D341Med (cell line): ENCODE measurements around the gene ADRA2C.

Experiments
- DNase-seq: peaks from one replicate; pipeline ENCODE4 v3.0.0; 2012; ENCODE audit warnings: low spot score

ADRA2C gene

GRCh38 chr4:3760841-3761240 is 5.3 kb upstream of the ADRA2C start:
- no peak for DNase-seq

DNA sequence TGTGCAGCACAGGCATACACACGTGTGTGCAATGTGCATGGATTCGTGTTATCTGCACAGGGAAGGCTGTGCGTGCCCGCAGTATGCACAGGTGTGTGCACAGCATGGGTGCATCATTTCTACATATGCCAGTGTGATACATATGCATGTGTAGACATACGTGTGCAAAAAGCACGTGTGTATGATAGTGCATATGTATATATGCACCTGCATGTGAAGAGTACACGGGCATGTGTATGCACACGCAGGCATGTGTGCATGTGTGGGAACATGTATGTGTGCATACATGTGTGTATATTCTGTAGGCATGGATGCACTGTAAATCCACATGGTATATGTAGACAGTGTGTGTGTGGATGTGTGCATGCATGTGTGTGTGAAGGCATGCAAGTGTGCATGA is 3.9 kb upstream of the ADRA2C start:
- no peak for DNase-seq

DNA sequence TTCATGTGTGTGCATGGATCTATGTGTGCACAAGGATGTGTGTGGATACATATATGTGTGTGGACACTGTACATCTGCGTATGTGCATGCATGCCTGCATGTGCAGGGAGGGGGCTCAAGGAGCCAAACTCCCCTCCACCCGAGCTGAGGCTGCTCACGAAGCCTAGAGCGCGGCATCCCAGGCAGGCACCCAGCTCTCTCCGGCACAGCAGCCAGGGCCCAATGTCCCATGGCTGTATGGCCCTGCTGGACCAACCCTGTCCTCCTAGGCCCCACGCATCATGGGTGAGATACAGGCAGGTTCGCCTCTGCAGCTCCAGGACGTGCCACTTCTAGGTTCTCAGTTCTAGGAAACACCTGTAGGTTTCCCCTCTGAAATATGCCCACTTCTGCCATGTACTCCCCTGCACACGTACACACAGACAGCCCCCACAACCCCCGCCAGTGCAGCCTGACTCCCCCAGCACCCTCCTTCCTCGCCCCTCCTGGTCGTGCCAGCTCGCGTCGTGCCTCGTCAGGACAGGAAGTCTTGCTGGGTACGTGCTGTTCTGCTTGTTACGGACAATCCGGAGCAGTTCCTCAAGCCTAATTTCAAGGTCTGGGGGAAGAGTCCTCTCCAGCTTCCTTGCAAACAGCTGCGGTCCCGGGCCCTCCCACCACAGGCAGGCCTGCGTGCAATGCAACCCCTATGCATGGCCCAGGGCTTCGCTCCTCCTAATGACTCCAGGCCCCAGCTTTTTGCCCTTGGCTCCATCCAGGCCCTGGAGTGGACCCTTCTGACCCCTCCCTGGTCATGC is 3.2 kb upstream of the ADRA2C start:
- no peak for DNase-seq

DNA sequence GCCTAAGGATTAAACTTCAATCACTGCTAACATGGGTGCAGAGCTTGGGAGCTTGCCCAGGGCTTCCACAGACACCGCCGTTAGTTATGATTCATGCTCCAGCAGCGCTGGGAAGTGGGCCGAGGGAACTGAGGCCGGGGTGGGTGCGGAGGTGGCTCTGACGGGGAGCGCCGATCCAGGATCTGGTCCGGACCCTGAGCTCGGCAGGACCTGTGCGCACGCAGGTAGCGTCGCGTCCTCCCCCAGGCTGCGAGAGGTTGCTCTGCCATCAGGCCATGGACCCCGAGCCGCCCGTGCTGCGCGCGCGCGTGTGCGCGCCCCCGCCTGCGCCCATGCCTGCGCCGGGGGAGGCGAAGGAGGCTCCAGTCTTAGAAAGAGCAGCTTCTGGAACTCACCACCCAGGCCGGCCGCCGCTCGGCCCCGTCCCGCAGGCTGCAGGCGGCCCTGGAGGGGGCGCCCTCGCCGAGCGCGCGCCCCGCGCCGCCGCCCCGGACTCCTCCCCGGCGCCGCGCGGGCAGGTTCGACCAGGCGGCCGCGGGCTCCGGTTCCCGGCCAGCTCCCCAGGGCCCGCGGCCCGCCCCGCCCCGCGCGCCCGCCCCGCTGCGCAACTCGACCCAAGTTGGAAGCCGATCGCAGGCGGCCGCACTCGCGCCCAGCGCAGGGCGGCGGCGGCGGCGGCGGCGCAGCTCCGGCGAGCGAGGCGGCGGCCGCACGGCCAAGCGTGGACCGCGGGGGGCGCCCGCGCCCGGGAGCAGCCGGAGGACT is 732 bp upstream of the ADRA2C start:
- peak; percentile 93 for DNase-seq

GRCh38 chr4:3766785-3767569 is 792 bp downstream of the ADRA2C start:
- peak; percentile 84 for DNase-seq

- peak; percentile 83 for DNase-seq
Measured at GRCh38 chr4:3767570-3768288, 1.5 kb downstream of the ADRA2C start.

DNA sequence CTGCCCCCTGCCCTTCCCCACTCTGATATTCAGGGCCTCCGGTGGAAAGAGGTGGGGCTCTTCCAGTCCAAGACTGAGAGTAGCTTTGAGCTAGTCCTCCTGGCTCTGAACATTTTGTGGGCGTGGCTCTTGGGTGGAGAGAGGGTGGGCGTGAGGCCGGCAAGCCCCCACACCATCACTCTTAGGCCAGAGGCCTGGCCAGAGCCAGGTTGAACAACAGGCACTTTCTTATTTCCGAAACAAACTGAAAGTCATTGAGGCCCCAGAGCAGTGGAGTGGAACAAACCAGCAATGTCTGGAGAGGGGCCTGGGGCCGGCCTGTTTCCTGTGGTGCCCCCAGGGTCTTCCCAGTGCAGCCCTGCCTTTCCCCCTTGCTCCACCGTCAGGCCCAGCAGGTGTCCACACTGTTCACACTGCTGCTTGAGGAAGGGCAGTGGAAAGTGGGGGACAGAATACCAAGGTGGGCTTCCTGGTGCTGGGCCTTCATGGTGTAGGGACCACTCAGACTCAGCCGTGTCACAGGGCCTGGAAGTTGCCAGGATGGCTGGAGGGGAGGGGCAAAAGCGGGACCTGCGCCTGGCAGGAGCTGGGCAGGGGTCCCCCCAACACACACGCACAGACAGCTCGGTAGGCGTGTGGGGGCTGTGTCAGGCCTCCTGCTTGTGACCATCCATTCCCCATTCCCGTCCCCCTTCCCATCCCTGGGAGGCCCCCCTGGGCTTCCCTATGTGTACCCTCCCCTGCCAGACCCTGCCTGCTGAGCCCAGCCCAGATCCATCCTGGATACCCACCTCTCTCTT is 2.9 kb downstream of the ADRA2C start:
- no peak for DNase-seq

GRCh38 chr4:3769642-3770184 is 3.5 kb downstream of the ADRA2C start:
- DNase-seq = no peak

- DNase-seq = no peak
Measured at GRCh38 chr4:3770323-3771163, 4.4 kb downstream of the ADRA2C start.

GRCh38 chr4:3771164-3771809 is 5.1 kb downstream of the ADRA2C start:
- DNase-seq = no peak

- DNase-seq = no peak
Measured at GRCh38 chr4:3771939-3772495, 5.8 kb downstream of the ADRA2C start.

- no peak for DNase-seq
Measured at GRCh38 chr4:3772632-3773031, 6.4 kb downstream of the ADRA2C start.

DNA sequence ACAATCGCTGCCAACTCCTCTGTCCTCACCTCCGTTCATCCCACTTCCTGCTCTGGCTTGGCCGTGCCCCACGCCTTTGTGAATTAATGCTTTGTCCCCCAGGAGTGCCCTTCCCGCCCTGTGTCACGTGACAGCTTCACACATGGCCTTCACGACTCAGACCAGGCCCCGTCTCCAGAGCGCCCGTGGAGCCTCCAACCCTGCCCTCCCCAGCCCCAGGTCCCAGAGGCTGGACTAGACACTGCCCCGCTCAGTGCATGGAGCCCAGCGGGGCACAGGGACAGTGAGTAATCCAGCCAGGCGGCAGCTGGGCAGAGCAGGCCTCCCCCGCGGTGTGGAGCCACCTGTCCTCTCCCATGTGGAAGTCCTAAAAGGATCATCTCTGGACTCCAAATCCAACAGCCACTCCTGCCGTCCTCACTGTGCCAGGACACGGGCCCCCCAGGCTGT is 7.4 kb downstream of the ADRA2C start:
- no peak for DNase-seq

DNA sequence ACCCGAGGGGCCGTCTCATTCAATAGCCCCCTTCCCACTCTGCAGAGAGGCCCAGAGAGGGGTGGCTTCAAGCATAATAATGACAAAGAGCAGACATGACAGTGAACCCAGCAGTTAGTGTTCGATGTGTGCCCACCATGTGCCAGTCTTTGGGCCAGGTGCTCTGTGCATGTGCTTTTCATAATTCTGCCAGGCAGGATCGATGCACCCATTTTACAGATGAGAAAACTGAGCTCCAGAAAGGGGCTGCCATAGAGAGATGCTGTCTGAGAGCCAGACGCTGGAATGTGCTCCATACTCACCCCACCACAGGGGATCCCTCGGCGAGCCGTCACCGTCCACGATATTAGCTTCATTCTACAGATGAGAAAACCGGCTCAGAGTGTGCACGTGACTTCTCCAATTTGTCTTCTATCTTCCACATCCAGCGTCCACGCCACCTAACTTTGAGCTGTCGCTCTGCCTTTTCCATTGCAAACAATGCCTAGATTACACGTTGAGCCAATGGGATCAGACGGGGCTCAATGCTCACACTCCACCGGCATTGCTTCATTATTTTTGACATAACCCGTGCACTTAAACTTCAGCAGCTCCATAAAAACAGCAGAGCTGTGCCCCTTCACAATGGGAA is 8.2 kb downstream of the ADRA2C start:
- no peak for DNase-seq

DNA sequence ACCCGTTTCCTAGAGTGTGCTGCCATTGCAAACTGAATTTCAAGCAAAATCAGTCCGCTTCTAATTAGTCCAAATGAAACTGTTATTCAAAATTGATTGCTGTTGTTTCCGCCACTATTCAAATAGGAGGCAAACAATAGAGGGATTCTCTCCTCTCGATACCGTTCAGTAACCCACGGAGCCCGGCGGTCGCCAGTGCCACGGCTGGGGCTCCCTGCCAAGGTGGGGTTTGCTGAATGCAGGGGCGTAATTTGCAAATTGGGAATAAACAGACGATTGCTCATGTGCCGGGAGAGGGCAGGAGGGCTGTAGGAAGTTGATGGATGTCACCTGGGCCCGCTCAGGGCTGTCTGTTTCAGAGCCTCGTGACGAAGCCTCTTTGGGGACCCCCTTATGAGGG is 8.8 kb downstream of the ADRA2C start:
- DNase-seq = no peak

- DNase-seq = no peak
Measured at GRCh38 chr4:3775576-3775975, 9.4 kb downstream of the ADRA2C start.

DNA sequence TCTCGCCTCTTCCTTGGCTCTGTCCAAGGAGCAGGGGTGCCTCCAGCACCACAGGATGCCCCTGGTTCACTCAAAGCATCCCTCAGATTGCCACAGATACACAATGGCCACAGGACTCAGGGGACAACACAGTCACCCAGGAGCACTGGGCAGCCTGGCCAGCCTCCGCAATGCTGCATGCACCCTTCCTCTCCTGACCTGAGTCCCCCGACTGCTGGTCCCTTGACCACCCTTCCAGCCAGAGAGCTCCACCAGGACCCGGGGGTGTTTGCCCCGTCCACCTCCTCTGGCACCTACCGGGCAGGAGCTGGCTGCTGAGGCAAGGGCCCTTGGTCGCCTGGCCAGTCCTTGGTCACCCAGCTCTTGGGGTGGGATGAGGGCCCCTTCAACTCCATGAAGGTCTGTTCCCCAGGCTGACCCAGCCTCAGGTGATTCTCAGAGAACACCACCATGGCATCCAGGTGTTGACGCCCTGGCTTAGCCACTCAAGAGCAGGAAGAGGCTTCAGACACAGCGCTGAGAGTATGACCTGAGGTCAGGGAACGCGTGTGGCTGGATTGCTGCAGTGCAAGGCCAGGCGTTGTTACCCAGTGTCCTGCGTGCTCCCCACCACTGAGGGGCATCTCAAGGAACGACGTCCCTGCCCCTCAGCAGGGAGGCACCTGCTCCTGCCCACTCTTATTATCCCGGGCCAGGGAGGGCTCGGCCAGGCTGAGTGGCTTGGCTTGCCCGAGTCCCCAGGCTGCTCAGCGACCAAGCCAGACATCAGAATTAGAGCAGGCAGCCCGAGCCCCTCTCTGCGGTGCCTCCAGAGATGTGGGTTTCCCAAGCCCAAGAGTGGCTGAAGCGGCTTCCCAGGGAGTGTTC is 10.2 kb downstream of the ADRA2C start:
- DNase-seq = no peak

- DNase-seq = no peak
Measured at GRCh38 chr4:3777033-3777390, 10.8 kb downstream of the ADRA2C start.
